Keratinocyte (primary cell): ENCODE results near the gene ZCWPW1.
"Not testable (repeated sequence)": the region's sequence is repeated elsewhere in the genome, so short reads cannot be mapped to it uniquely, and the experiment has no call there.

ENCODE experiments used
- CTCF ChIP-seq, 3 experiments: IDR thresholded peaks in 1 of 3; conservative IDR thresholded peaks in 1 of 3; optimal IDR thresholded peaks in 1 of 3; 2 replicates in 2 of 3; 3 replicates in 1 of 3; pipeline versions ENCODE3 to v1.5.1; 2011; ENCODE audit warnings: low read length in 3 of 3, mild to moderate bottlenecking in 3 of 3, moderate library complexity in 2 of 3, control low read depth in 1 of 3, inconsistent platforms in 1 of 3; ENCODE audit not compliant: insufficient read depth in 2 of 3; ENCODE audit errors: extremely low read depth in 1 of 3
- EZH2 ChIP-seq: IDR thresholded peaks from one replicate; pipeline ENCODE4 v1.6.1; 2012; ENCODE audit warnings: inconsistent platforms, mild to moderate bottlenecking, low read length, moderate library complexity

- TF ChIP-seq EZH2; CTCF (optimal IDR thresholded peaks at IDR 0.05 in 1 of 3, IDR thresholded peaks at IDR 0.05 in 1 of 3, conservative IDR thresholded peaks at IDR 0.05 in 1 of 3; ENCODE audit: extremely low read depth in 1 of 3, insufficient read depth in 2 of 3, low read length in 3 of 3): not testable (repeated sequence)
Measured at GRCh38 chr7:100382234-100382853, 46.2 kb downstream of the ZCWPW1 start.
